IMR-90 (cell line): ENCODE data around the gene SPDYE16.

Experiments
- CEBPB ChIP-seq: IDR thresholded peaks from 2 replicates; pipeline ENCODE4 v1.6.1; 2012; ENCODE audit warnings: low read depth, low read length, improper control_type of control experiment
- RCOR1 ChIP-seq: IDR thresholded peaks from 2 replicates; pipeline ENCODE4 v1.6.1; 2012; ENCODE audit warnings: mild to moderate bottlenecking, low read length, improper control_type of control experiment; ENCODE audit not compliant: insufficient replicate concordance

GRCh38 chr7:76505168-76506080, 37.7 kb downstream of the SPDYE16 start:
- TF ChIP-seq CEBPB (no peak), RCOR1 (no peak)
